MM.1S (cell line): ENCODE data around the gene CDC42BPA.

Experiments
- CTCF ChIP-seq: fragments of 300-600 bp; sonication (generic); IDR thresholded peaks from 2 replicates; pipeline ENCODE4 v1.5.1; 2016; ENCODE audit warnings: antibody characterized with exemption, low read length, mixed read lengths
- EZH2 ChIP-seq: fragments of 300-600 bp; sonication (generic); optimal IDR thresholded peaks from 2 replicates; pipeline ENCODE3; 2017; ENCODE audit warnings: low read depth, mild to moderate bottlenecking, antibody characterized with exemption, low read length, mixed read lengths
- EZH2phosphoT487 ChIP-seq: fragments of 300-600 bp; sonication (generic); IDR thresholded peaks from 2 replicates; pipeline ENCODE4 v1.6.1; 2018; ENCODE audit warnings: antibody characterized with exemption, low read length

GRCh38 chr1:226966683-226967082 is 351.6 kb downstream of the CDC42BPA start:
- TF ChIP-seq CTCF (no peak), EZH2 (no peak), EZH2phosphoT487 (no peak)
